HT1080 (cell line): ENCODE data around the gene ZSWIM3. TPM values are rescaled to one million over a fixed set of nuclear protein-coding genes. Genes with fewer than 3 reads are reported as not detected.

ENCODE experiments used
- DNase-seq: peaks from one replicate; pipeline ENCODE4 v3.0.0-alpha.2; 2015; ENCODE audit warnings: low read depth
- total RNA-seq: library from RNA; depleted of rRNA; stranded (reverse); fragments of >200 nt; shearing (Covaris generic); gene quantifications from 2 replicates; pipeline ENCODE4 v1.2.3, GENCODE V29; 2014

The ZSWIM3 gene
- total RNA-seq, 1 experiment from 2014 or later, result 6.0 TPM

GRCh38 chr20:45832619-45833018 lies 24.8 kb upstream of the ZSWIM3 start:
- DNase-seq, result no peak

GRCh38 chr20:45833030-45833882 lies 24.2 kb upstream of the ZSWIM3 start, which contains the start of gene SNX21:
TSS of gene SNX21 (plus strand) at chr20:45833799. CDS start at chr20:45833920, 121 bp downstream.
- DNase-seq, result peak; percentile 88

DNA sequence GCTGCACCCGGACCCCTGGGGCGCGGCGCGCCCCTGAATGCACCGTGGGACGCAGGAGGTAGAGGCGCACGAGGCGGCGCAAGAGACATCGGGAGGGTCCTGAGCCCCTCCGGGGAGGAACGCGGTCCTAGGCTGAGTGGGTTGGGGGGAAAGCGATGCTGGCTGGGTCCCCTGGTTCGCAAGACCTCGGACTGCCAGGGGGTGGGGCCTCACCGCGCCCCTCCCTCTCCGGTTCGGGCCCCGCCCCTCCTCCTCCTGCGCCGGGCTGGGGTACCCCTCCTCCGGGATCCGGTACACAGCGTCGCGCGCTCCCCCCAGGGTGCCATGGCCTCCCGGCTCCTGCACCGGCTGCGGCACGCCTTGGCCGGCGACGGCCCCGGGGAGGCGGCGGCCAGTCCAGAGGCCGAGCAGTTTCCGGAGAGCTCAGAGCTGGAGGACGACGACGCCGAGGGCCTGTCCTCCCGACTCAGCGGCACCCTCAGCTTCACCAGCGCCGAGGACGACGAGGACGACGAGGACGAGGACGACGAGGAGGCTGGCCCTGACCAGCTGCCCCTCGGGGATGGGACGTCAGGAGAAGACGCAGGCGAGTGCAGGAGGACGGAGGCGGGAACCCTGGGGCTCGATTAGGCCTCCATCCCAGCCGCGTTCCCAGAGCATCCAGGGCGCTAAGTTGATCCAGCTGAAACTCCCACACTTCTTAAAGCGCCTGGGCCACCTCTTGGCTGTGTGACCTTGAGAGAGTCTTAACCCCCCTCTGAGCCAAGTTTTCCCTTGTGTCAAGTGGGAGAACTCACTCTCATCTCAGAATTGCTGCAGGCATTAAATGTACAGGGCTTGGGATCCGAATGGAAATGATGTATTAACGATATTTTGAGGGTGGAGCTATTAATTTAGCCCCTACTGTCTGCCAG lies 23.3 kb upstream of the ZSWIM3 start:
- peak; percentile 65 for DNase-seq

GRCh38 chr20:45834797-45835161 lies 22.6 kb upstream of the ZSWIM3 start:
- DNase-seq, result no peak

DNA sequence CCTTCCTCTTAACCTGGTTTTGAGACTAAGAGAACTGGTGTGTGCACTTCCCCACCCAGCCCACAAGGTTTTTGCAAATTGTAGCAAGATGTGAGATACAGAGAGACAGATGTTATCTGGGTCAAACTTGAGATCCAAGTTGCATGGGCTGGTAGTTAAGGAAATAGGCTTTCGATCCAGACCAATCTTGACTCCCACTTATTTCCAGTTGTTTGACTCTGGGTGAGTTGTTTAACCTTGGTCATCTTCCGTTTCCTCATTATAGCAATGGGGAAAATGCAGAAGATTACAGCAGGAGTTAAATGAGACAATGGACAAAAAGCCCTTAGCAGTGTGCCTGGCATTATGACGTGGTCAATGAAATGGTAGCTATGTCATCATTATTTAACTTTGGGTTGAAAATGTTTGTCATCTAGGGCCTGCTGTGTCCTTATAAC lies 22.1 kb upstream of the ZSWIM3 start:
- no peak for DNase-seq

DNA sequence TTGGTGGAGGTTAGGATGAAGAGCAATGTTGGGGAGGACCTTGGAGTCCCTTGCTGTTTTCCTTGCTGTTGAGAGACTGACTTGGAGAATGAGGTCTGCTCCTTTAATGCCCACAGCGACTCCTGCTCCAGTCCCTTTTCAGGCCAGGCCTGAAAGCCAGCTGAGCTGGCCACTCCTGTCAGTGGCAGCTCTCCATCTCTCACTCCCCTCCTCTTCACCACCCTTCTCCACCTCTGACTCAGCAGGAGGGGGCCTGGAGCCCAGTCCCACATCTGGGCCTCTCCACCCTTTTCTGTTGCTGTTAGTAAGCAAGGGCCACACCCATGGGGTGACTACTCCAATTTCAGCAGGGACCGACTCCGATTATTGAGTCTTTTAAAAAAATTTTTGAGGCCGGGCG lies 21.6 kb upstream of the ZSWIM3 start:
- peak; percentile 38 for DNase-seq

GRCh38 chr20:45836841-45837240 lies 20.6 kb upstream of the ZSWIM3 start:
- no peak for DNase-seq

DNA sequence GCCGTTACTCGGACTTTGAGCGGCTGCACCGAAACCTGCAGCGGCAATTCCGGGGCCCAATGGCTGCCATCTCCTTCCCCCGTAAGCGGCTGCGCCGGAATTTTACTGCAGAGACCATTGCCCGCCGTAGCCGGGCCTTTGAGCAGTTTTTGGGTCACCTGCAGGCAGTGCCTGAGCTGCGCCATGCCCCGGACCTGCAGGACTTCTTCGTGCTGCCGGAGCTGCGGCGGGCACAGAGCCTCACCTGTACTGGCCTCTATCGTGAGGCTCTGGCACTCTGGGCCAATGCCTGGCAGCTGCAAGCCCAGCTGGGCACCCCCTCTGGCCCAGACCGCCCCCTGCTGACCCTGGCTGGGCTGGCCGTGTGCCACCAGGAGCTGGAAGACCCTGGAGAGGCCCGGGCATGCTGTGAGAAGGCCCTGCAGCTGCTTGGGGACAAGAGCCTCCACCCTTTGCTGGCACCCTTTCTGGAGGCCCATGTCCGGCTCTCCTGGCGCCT lies 16.7 kb upstream of the ZSWIM3 start:
- DNase-seq, result no peak

DNA sequence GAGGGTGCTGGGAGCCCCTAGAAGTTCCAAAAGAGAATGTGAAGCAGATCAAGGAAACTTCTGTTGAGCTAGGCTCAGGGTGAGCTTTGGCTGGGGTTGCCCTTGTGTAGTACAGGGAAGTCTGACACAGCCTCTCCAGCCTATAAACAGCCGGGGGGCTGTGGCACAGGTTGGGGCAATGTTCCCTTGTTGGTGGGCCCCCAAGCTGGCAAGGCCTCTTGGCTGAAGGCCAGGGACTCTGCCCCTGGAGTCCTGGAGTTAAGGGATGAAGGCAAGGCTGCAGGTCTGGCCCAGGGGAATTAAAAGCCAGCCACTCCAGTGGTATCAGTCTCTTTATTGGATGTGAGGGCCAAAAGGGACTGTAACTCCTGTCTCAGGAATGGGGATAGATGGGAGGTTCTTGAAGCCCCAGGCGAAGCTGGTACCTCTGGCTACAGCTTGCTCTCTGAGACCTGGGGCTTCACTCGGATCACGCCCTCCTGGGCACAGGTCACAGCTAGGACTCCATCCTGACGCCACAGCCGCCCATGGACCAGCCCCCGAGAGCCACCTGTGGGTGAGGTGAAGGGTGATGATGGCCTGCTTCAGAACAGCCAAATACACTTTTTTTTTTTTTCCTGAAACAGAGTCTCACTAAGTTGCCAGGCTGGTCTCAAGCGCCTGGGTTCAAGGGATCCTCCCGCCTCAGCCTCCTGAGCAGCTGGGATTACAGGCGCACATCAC lies 15.8 kb upstream of the ZSWIM3 start:
- DNase-seq, result no peak

DNA sequence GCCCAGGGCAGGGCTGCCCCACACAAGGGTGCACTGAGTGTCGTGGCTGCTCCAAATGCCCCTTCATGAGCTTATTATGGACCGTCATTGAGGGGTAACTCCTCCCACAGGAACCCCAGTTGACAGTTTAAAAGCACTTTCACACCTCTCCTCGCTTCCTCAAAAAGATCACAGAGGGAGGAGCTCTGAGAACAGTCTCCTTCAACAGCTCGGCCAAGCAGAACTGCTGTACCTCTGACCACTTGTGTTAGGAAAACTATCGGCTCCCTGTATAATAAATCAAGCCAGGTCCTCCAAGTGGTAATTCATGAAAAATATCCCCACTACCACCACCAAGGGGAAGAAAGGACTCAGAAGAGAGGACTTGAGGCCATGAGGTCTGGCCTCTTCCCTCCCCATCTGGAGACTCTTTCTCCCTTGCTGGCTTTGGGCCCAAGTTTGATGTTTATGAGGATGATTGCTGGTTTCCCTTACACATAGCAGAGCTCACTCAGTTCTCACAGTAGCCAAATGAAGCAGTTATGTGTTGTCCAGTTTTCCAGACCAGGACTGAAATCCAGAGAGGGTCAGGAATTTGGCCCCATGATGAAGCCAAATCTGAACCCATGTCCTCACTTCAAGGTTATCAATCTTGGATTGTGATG lies 15.1 kb upstream of the ZSWIM3 start:
- no peak for DNase-seq

DNA sequence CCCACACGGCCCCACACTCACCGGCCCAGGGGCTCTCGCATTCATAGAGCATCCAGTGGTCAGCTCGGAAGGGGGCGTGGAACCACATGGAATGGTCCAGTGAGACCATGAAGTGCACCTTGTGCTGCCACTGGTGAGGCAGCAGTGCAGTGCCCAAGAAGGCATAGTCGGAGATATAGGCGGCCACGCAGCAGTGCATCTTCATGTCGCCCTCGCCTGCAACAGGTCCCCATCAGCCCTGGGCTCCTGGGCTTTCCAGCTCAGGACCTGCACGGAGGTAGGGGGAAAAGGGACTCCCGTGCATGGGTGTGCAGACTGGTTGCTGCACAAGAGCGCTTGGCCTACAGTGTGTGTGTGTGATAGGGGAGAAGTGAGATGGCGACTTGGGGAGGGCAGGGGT lies 13.9 kb upstream of the ZSWIM3 start:
- DNase-seq, result no peak

DNA sequence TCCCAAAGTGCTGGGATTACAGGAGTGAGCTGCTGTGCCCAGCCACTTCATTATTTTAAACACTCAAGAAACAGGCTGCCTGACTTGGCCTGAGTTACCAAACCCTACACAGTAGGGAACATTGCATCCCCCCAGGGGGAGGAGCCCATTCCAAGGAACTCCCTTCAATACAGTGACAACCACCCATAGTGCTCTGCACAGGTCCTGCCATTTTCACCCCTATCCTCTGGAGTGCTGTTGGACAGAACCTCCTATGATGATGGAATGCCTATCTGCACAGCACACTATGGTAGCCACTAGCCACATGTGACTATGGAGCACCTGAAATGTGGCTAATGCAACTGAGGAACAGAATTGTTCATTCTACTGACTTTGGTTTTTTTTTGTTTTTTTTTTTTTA lies 12.0 kb upstream of the ZSWIM3 start:
- DNase-seq, result no peak

DNA sequence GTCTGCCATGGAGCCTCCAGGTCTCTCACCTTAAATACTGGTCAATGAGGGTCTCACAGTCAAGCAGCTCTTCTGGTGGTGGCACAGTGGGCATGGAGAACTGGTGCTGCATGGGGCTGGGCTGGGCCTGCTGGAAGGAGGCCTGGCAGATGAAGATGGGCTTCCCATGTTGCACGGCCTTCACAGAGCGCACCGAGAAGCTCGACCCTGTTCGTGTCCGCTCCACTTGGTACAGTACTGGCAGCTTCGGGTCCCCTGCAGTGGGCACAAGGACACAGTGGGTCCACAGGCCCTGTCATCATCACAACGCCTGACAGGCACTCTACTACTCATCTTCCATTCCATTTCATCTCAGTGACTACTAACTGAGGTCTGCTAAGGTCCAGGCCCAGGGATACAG lies 9.0 kb upstream of the ZSWIM3 start:
- DNase-seq, result no peak

- no peak for DNase-seq
These were observed 8.3 kb upstream of the ZSWIM3 start for GRCh38 chr20:45848969-45849582.

DNA sequence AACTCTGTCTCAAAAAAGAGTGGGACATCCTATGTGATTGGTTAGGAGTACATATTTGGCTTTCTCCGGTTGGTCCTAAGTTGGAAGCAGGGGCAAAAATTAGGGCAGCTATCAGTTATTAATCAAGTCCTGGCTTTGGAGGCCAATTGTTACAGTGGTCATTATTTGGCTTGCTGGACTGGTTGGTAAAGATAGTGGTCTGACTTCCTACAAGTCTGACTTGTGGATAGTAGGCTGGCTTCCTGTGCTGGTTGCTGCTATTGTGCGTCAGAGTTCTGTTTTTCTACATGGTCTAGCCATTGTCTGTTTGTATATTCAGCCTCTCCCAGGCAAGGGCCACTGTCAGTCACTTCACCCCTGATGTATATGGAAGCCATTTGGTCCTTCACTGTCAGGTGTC lies 7.2 kb upstream of the ZSWIM3 start:
- no peak for DNase-seq

- no peak for DNase-seq
These were observed 6.5 kb upstream of the ZSWIM3 start for GRCh38 chr20:45850926-45851325.

DNA sequence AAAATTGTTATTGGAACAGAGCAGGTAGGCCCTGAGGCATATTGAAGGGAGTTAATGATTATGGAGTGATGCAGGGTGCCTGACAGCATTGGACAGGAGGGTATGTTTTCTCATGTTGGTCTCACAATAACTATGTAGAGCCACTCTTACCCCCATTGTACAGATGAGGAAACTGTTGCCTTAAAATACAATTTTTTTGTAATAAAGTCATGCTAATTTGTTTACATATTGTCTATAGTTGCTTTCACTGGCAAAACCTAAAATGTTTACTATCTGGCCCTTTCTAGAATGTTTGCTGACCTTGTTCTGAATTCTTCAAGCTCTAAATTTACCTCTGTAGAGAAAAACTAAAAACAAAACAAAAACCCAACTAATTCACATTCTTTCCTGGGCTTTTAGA lies 5.9 kb upstream of the ZSWIM3 start:
- no peak for DNase-seq

DNA sequence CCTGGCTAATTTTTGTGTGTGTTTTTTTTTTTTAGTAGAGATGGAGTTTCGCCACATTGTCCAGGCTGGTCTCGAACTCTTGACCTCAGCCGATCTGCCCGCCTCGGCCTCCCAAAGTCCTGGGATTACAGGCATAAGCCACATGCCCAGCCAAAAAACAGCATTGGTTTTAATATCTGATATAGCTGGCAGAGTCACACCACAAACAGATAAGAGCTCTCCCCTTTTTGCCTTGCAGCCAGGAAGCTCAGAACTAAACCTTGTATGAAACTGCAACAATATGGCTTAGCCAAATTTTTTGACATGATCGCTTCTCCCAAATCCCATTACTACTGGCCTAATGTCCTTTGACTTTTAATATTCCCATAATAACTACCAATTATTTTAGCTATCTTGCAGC lies 5.1 kb upstream of the ZSWIM3 start:
- DNase-seq, result no peak

- no peak for DNase-seq
These were observed 3.9 kb upstream of the ZSWIM3 start for GRCh38 chr20:45853484-45853883.

DNA sequence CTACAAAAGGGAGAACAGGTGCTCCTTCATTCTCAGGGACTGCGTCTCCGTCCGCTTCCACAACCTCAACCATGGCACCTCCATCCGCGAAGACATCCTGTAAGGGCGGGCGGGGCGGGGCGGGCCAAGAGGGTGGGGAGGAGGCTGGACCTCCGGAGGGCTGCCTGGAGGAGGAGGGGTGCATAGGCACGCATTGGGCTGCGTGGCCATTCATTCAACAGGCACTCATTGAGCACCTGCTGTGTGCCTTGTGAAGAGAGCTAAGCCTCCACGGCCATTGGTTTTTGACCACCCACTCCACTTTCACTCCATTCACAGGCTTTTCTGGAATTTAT lies 435 bp downstream of the ZSWIM3 start:
- DNase-seq, result no peak

DNA sequence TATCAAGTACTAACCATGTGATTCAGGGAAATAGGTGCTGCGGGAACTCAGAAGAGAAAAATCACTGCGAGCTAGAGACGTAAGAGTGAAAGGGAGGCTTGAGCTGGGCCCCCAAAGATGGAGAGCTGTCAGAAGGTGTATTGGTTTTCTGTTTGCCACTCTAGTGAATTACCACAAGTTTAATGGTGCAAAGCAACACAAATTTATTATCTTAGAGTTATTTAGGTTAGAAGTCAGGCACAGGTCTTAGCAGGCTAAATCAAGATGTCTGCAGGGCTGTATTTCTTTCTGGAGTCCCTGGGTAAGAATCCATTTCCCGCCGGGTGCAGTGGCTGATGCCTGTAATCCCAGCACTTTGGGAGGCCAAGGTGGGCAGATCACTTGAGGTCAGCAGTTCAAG lies 2.5 kb downstream of the ZSWIM3 start:
- no peak for DNase-seq
